Inflammatory macrophage treated with lipopolysaccharide for 4 hours (primary cell): ENCODE data around the gene CRISPLD2.
"Not testable (repeated sequence)": the region's sequence is repeated elsewhere in the genome, so short reads cannot be mapped to it uniquely, and the experiment has no call there.

Experiments used
- DNase-seq: peaks from one replicate; pipeline ENCODE4 v3.0.0-alpha.2; 2020

CRISPLD2 gene

GRCh38 chr16:84862804-84863480 lies 43.2 kb downstream of the CRISPLD2 start:
- DNase-seq, result no peak

GRCh38 chr16:84863481-84863814 lies 43.7 kb downstream of the CRISPLD2 start:
- DNase-seq, result no peak

- no peak for DNase-seq
Measured at GRCh38 chr16:84864326-84864955, 44.7 kb downstream of the CRISPLD2 start.

- DNase-seq, result no peak
Measured at GRCh38 chr16:84867696-84868095, 47.9 kb downstream of the CRISPLD2 start.

GRCh38 chr16:84868328-84868727 lies 48.5 kb downstream of the CRISPLD2 start:
- no peak for DNase-seq

GRCh38 chr16:84868829-84869472 lies 49.2 kb downstream of the CRISPLD2 start:
- DNase-seq, result no peak

- DNase-seq, result no peak
Measured at GRCh38 chr16:84869473-84869845, 49.7 kb downstream of the CRISPLD2 start.

GRCh38 chr16:84872971-84873370 lies 53.2 kb downstream of the CRISPLD2 start:
- DNase-seq, result not testable (repeated sequence)

- no peak for DNase-seq
Measured at GRCh38 chr16:84874004-84874435, 54.2 kb downstream of the CRISPLD2 start.

- no peak for DNase-seq
Measured at GRCh38 chr16:84874553-84874952, 54.8 kb downstream of the CRISPLD2 start.

GRCh38 chr16:84874983-84875382 lies 55.2 kb downstream of the CRISPLD2 start:
- no peak for DNase-seq

GRCh38 chr16:84875846-84876245 lies 56.1 kb downstream of the CRISPLD2 start:
- DNase-seq, result no peak

- DNase-seq, result no peak
Measured at GRCh38 chr16:84876873-84877606, 57.3 kb downstream of the CRISPLD2 start.

GRCh38 chr16:84878770-84879169 lies 59.0 kb downstream of the CRISPLD2 start:
- DNase-seq, result no peak

- DNase-seq, result no peak
Measured at GRCh38 chr16:84879569-84880487, 60.0 kb downstream of the CRISPLD2 start.

GRCh38 chr16:84881702-84882521 lies 62.1 kb downstream of the CRISPLD2 start:
- DNase-seq, result no peak

GRCh38 chr16:84883301-84883700 lies 63.5 kb downstream of the CRISPLD2 start:
- no peak for DNase-seq

GRCh38 chr16:84884246-84884595 lies 64.4 kb downstream of the CRISPLD2 start:
- DNase-seq, result no peak

- DNase-seq, result no peak
Measured at GRCh38 chr16:84884596-84885341, 65.0 kb downstream of the CRISPLD2 start.

- no peak for DNase-seq
Measured at GRCh38 chr16:84885342-84885910, 65.6 kb downstream of the CRISPLD2 start.
